ENCODE measurements around the gene JADE1.
A peak's percentile ranks its signal among the peaks of the same experiment; 100 is the strongest.

JADE1 gene

GRCh38 chr4:128879283-128879682 lies 69.8 kb downstream of the JADE1 start:
- no peak for DNase-seq

GRCh38 chr4:128879971-128880370 lies 70.5 kb downstream of the JADE1 start:
- DNase-seq: no peak

DNA sequence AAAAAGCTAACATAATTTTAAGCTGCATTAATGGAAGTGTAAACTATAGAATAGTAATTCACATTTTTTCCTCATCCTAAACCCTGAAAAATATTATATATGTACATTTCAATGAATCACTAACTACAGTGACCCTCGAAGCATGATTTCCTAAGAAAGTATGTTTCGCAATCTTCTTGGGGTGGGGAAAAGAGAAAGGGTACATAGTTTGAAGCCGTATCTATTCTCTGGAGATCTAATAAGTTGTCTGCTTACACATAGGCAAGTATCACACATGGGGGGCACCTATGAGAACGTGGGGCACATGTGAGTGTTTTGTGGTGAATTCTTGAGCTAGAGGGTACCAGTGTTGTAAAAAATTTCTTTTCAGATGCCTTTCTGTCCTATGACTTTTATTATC lies 71.2 kb downstream of the JADE1 start:
- no peak for DNase-seq

GRCh38 chr4:128904821-128905220 lies 95.3 kb downstream of the JADE1 start:
- no peak for DNase-seq

DNA sequence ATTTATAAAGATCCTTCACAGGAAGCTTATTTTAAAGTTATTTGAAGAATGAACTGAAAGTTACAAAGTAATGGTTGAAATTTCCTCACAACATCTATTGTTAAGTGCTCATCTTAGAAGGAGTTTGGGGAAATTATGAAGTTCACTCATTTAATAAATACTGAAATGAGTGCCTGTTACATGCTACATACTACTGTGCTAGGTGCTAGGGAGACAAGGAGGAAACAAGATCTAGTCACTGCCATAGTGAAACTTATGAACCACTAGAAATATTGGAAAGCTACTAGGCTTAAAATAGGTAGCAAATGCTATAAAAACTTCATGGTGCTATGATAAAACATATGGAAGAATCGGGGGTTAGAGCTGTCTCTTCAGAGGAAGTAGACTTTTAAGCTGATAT lies 97.1 kb downstream of the JADE1 start:
- no peak for DNase-seq

DNA sequence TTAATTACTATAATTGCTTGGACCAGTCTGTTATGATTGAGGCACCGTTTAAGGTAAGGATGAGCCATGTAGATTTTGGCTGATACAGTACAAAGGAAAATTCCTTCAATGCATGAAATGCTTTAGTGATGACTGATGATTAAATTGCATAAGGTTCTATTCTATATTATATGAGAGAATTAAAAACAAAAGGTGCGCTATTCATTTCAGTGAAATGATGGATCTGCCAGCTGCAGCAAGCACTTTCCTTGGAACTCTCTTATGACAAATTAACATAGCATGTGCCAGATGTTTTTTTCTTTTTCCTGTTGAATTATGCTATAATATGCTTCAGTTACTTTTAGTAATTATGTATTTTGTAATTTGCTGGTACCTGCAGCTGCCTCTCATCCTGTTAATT lies 98.5 kb downstream of the JADE1 start:
- no peak for DNase-seq

DNA sequence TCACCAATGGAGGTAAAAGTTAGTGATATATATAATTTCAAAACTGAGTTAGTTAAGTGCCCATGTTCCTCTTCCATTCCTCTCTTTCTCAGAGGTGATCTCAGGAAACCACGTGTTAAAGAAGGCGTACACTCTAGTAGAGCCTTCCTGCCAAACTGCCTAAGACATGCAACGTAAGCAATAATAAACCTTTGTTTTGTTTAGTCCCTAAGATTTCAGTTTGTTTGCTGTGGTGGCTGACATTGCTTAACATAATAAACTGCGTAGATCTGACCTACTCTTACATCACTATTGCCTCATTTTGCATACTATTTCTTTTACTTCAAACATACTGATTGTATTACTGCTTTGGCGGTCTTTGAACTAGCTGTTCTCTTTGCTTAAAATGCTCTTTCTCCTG lies 99.2 kb downstream of the JADE1 start:
- DNase-seq: no peak

DNA sequence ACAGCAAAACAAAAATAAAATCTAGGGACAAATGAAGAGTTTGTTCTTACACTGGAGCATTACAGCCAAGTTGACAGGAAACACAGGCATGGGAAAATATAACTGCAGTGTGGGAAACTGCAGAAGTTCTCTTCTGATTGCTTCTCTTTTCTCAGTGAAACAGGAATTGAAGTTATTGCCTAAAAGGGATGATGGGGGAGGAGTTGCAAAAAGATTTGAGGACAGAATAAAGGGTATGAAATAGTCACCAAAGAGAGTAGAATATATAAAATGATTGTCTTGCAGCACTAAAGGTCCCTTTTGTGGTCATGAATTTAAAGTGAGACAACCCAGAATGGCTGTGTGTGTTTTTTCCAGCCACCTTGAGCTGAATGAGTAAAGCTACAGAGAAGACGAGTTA lies 103.7 kb downstream of the JADE1 start:
- DNase-seq: no peak

- DNase-seq: no peak
These were observed 106.0 kb downstream of the JADE1 start for GRCh38 chr4:128915544-128915943.

DNA sequence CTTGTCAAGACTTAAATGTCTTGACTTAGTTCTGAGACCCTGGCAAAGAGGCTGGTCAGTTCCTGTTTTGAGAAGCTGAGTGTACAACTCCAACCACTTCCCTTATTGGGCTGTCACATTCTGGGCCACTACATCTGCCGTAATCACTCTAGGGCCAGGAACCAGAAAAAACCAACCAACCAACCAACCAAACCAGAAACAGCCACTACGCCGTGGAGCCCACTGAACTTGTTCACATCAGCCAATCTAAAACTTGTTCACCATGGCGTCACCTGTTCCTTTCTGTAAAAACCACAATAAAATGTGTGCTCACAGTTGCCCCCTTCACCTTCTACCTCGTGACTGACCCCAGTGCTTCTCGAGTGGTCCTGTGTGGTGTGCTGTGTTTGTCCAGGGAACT lies 107.3 kb downstream of the JADE1 start:
- DNase-seq: peak; percentile 1

- no peak for DNase-seq
These were observed 108.3 kb downstream of the JADE1 start for GRCh38 chr4:128917781-128918180.

GRCh38 chr4:128921954-128922353 lies 112.5 kb downstream of the JADE1 start:
- DNase-seq: no peak
